ENCODE results near the gene IFIH1. TPM values are rescaled to one million over a fixed set of nuclear protein-coding genes. Genes with fewer than 3 reads are reported as not detected.

IFIH1 gene
- total and polyA plus RNA-seq, 2 experiments from 2014 or later, result 1.7 to 10.1 TPM

DNA sequence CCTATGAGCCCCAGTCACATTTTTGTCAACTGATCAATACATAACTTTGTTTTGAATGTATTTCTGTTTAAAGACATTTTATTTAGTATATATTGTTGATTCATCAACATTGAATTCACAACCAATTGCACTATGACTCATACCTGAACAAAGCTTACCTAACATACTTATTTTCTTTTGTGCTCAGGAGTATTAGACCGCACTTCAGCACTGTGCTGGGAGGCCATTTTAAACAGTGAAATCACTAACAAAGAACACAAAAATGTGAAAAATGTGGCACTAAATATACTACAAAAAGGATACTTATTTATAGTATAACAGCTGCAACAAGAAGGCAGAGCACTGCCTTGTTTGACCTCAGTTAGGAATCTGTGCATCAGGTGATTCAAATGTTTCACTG lies 12.4 kb upstream of the IFIH1 start:
- Histone ChIP-seq H3K4me1 (ENCODE audit: insufficient read depth) (no peaks in the 10 kb centered on the region), H3K36me3 (replicated peaks; ENCODE audit: insufficient read depth, low read depth) (no peaks in the 10 kb centered on the region), H3K27ac (no peak overlapping the region), H3K9me2 (replicated peaks; ENCODE audit: insufficient read depth) (no peaks in the 10 kb centered on the region), H3K9me3 (ENCODE audit: low read depth) (no peaks in the 10 kb centered on the region), H3K79me2 (no peaks in the 10 kb centered on the region), H2AFZ (no peak overlapping the region), H3K27me3 (no peaks in the 10 kb centered on the region), H3K4me3 (no peak overlapping the region), H4K20me1 (ENCODE audit: insufficient read depth, poor library complexity, severe bottlenecking) (no peaks in the 10 kb centered on the region), H3K4me2 (no peak overlapping the region)
- TF ChIP-seq EZH2phosphoT487 (IDR thresholded peaks at IDR 0.05; ENCODE audit: low read depth, severe bottlenecking, unreplicated experiment), result no peak
- TF ChIP-seq, protein P1, sequence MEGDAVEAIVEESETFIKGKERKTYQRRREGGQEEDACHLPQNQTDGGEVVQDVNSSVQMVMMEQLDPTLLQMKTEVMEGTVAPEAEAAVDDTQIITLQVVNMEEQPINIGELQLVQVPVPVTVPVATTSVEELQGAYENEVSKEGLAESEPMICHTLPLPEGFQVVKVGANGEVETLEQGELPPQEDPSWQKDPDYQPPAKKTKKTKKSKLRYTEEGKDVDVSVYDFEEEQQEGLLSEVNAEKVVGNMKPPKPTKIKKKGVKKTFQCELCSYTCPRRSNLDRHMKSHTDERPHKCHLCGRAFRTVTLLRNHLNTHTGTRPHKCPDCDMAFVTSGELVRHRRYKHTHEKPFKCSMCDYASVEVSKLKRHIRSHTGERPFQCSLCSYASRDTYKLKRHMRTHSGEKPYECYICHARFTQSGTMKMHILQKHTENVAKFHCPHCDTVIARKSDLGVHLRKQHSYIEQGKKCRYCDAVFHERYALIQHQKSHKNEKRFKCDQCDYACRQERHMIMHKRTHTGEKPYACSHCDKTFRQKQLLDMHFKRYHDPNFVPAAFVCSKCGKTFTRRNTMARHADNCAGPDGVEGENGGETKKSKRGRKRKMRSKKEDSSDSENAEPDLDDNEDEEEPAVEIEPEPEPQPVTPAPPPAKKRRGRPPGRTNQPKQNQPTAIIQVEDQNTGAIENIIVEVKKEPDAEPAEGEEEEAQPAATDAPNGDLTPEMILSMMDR (IDR thresholded peaks at IDR 0.05; ENCODE audit: poor library complexity), result no peak
- no peak for TF ChIP-seq EZH2 (IDR thresholded peaks at IDR 0.05; ENCODE audit: borderline replicate concordance)
- no peak for DNase-seq (ENCODE audit: low spot score)
- 97% methylated on average over 1 of the region's 1 CpG for WGBS (ENCODE audit: low lambda C conversion rate, missing lambda C conversion rate)

DNA sequence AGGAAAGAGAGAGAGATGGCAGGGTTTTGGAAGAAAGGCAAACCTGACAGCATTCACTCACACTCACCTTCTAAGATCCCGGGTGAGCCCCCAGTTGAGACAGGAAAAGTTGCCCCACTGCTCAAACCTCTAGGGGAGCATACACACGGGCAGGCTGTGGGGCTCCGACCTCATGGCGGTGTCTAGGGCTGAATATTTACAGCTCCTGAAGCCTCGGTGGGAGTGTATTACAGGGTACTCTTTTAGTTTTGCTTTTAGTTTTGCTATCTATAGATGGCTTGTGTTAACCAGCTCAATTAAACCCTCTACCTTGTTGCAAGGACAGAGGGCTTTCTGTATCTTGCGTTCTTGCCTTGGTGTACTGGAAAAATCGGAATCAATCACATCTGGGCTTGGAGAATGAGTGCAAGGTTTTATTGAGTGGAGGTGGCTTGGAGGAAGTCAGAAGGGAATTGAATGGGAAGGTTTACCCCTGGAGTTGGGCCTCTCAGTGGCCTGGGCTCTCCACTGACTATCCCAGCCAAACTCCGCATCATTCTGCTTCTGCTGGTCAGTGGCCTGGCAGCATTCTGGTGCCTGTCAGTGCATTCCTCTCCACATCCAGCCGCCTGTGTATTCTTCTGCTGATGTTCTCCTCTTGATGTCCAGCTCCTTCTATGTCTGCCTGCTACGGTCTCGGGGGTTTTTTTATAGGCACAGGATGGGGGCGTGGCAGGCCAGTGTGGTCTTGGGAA lies 10.1 kb upstream of the IFIH1 start:
- H3K27me3 ChIP-seq, result no peaks in the 10 kb centered on the region
- H3K4me1 ChIP-seq (ENCODE audit: insufficient read depth), result no peaks in the 10 kb centered on the region
- no peak overlapping the region for H2AFZ ChIP-seq
- H3K9me3 ChIP-seq (ENCODE audit: low read depth), result no peaks in the 10 kb centered on the region
- H3K79me2 ChIP-seq, result no peaks in the 10 kb centered on the region
- H3K9me2 ChIP-seq (replicated peaks; ENCODE audit: insufficient read depth), result no peaks in the 10 kb centered on the region
- H3K36me3 ChIP-seq (replicated peaks; ENCODE audit: insufficient read depth, low read depth), result no peaks in the 10 kb centered on the region
- WGBS (ENCODE audit: low lambda C conversion rate, missing lambda C conversion rate), result 91% methylated on average over 12 of the region's 12 CpGs
- H3K27ac ChIP-seq, result no peak overlapping the region
- H3K4me2 ChIP-seq, result no peak overlapping the region
- H3K4me3 ChIP-seq, result no peak overlapping the region
- DNase-seq (ENCODE audit: low spot score), result no peak
- H4K20me1 ChIP-seq (ENCODE audit: insufficient read depth, poor library complexity, severe bottlenecking), result no peaks in the 10 kb centered on the region
- no peak for TF ChIP-seq EZH2phosphoT487 (IDR thresholded peaks at IDR 0.05; ENCODE audit: low read depth, severe bottlenecking, unreplicated experiment)
- TF ChIP-seq EZH2 (IDR thresholded peaks at IDR 0.05; ENCODE audit: borderline replicate concordance), result no peak
- TF ChIP-seq, protein P1 (IDR thresholded peaks at IDR 0.05; ENCODE audit: poor library complexity), result no peak

DNA sequence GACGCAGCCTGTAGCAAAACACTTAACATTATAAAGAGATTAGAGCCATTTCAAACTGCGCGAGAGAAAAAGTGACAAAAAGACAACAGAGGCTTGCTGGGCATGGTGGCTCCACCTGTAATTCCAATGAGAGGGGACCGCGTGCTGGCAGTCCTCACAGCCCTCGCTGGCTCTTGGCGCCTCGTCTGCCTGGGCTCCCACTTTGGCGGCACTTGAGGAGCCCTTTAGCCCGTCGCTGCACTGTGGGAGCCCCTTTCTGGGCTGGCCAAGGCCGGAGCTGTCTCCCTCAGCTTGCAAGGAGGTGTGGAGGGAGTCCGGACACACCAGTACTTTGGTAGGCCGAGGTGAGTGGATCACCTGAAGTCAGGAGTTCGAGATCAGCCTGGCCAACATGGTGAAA lies 9.3 kb upstream of the IFIH1 start:
- Histone ChIP-seq H3K4me3 (no peak overlapping the region), H3K27ac (no peak overlapping the region), H4K20me1 (ENCODE audit: insufficient read depth, poor library complexity, severe bottlenecking) (no peaks in the 10 kb centered on the region), H3K36me3 (replicated peaks; ENCODE audit: insufficient read depth, low read depth) (no peaks in the 10 kb centered on the region), H3K9me3 (ENCODE audit: low read depth) (no peaks in the 10 kb centered on the region), H3K4me1 (ENCODE audit: insufficient read depth) (no peaks in the 10 kb centered on the region), H3K27me3 (no peaks in the 10 kb centered on the region), H2AFZ (no peak overlapping the region), H3K79me2 (no peaks in the 10 kb centered on the region), H3K9me2 (replicated peaks; ENCODE audit: insufficient read depth) (no peaks in the 10 kb centered on the region), H3K4me2 (no peak overlapping the region)
- TF ChIP-seq EZH2phosphoT487 (IDR thresholded peaks at IDR 0.05; ENCODE audit: low read depth, severe bottlenecking, unreplicated experiment) (no peak), EZH2 (IDR thresholded peaks at IDR 0.05; ENCODE audit: borderline replicate concordance) (no peak)
- TF ChIP-seq, protein P1 (IDR thresholded peaks at IDR 0.05; ENCODE audit: poor library complexity), result no peak
- 95% methylated on average over 15 of the region's 15 CpGs for WGBS (ENCODE audit: low lambda C conversion rate, missing lambda C conversion rate)
- DNase-seq (ENCODE audit: low spot score), result no peak

Measured in hepatocyte (in vitro differentiated cells).